GM23248 (cell line): ENCODE measurements around the gene POLA2.

ENCODE experiments used
- EZH2 ChIP-seq: fragments of 200-600 bp; sonication (generic); IDR thresholded peaks from 2 replicates; pipeline ENCODE4 v1.6.1; 2018; ENCODE audit warnings: antibody characterized with exemption, mild to moderate bottlenecking; ENCODE audit not compliant: insufficient read depth, poor library complexity, severe bottlenecking
- EZH2phosphoT487 ChIP-seq: fragments of 200-600 bp; sonication (generic); IDR thresholded peaks from 2 replicates; pipeline ENCODE4 v1.6.1; 2018; ENCODE audit warnings: antibody characterized with exemption, moderate library complexity, mild to moderate bottlenecking, low read depth; ENCODE audit not compliant: insufficient read depth

- TF ChIP-seq EZH2phosphoT487 (0 out of 2 replicates have a peak, but pooled peaks have one; percentile 50), EZH2 (no peak)
Measured at GRCh38 chr11:65315204-65315865, 53.6 kb downstream of the POLA2 start.
